Cardiac septum (tissue), 1 donor: Measurements from ENCODE around the gene WSB1. TPM values are rescaled to one million over a fixed set of nuclear protein-coding genes. Genes with fewer than 3 reads are reported as not detected.
"Not testable (repeated sequence)": the region's sequence is repeated elsewhere in the genome, so short reads cannot be mapped to it uniquely, and the experiment has no call there.

ENCODE experiments used
- DNase-seq: peaks from one replicate; pipeline ENCODE4 v3.0.0-alpha.2; 2020; ENCODE audit warnings: low spot score
- intact Hi-C: fragments of 100-400 bp; cut with DNase I; formaldehyde crosslinking; loops from one replicate; pipeline ENCODE4 v1.14.0; 2022
- total RNA-seq: library from RNA; stranded (reverse); fragmentation: NEBNext Ultra II Directional; extraction: Animal tissue kit (Norgen Biotek cat#: 25700); gene quantifications from one replicate; pipeline ENCODE4 v1.2.1, GENCODE V29; 2021
- donor health status: DM: no; HTN: no; CAD: no.

The WSB1 gene
- total RNA-seq, 1 donor from 2014 or later = 94.1 TPM

- DNase-seq = no peak
- intact Hi-C loops = no loop called here
Observed at GRCh38 chr17:27269974-27270373, 23.9 kb upstream of the WSB1 start.

- no peak for DNase-seq
- intact Hi-C loops = no loop called here
Observed at GRCh38 chr17:27276653-27277156, 17.2 kb upstream of the WSB1 start.

GRCh38 chr17:27279132-27279531 is 14.8 kb upstream of the WSB1 start:
- DNase-seq, intact Hi-C loops: not testable (repeated sequence)

GRCh38 chr17:27280527-27280926 is 13.4 kb upstream of the WSB1 start:
- intact Hi-C loops = no loop called here
- no peak for DNase-seq

- intact Hi-C loops = no loop called here
- no peak for DNase-seq
Observed at GRCh38 chr17:27281438-27281837, 12.5 kb upstream of the WSB1 start.

GRCh38 chr17:27282054-27282551 is 11.8 kb upstream of the WSB1 start:
- intact Hi-C loops = no loop called here
- DNase-seq = no peak

GRCh38 chr17:27283060-27283459 is 10.9 kb upstream of the WSB1 start:
- intact Hi-C loops = no loop called here
- no peak for DNase-seq

GRCh38 chr17:27283751-27284150 is 10.2 kb upstream of the WSB1 start:
- intact Hi-C loops = no loop called here
- no peak for DNase-seq

- intact Hi-C loops = no loop called here
- DNase-seq = no peak
Observed at GRCh38 chr17:27284811-27285415, 9.0 kb upstream of the WSB1 start.

GRCh38 chr17:27285516-27285915 is 8.4 kb upstream of the WSB1 start:
- no peak for DNase-seq
- intact Hi-C loops = no loop called here

- DNase-seq = no peak
- intact Hi-C loops = no loop called here
Observed at GRCh38 chr17:27288183-27288582, 5.7 kb upstream of the WSB1 start.

- intact Hi-C loops = loop anchor here (5.0 kb wide), 1 partner anchor 92 kb away; no protein-coding TSS in a partner anchor
Observed at GRCh38 chr17:27289856-27290255, 4.1 kb upstream of the WSB1 start.

GRCh38 chr17:27290916-27291598 is 2.9 kb upstream of the WSB1 start:
- intact Hi-C loops = loop anchor here (5.0 kb wide), 1 partner anchor 91 kb away; no protein-coding TSS in a partner anchor
- no peak for DNase-seq

More at GRCh38 chr17:27289856-27290255, 4.1 kb upstream of the WSB1 start:
- no peak for DNase-seq

GRCh38 chr17:27293359-27293897 is 486 bp upstream of the WSB1 start:
- no peak for DNase-seq
- intact Hi-C loops = loop anchor here (5.0 kb wide), 1 partner anchor 89 kb away; no protein-coding TSS in a partner anchor

- intact Hi-C loops = loop anchor here (1.0 to 5.0 kb wide), 3 partner anchors 37 to 87 kb away; no protein-coding TSS in a partner anchor
- DNase-seq = no peak
Observed at GRCh38 chr17:27294689-27295630, 1.0 kb downstream of the WSB1 start.

GRCh38 chr17:27295945-27296344 is 2.0 kb downstream of the WSB1 start:
- intact Hi-C loops = loop anchor here (2.0 kb wide), 1 partner anchor 49 kb away; no protein-coding TSS in a partner anchor
- DNase-seq = no peak

GRCh38 chr17:27296428-27296979 is 2.6 kb downstream of the WSB1 start:
- intact Hi-C loops = no loop called here
- DNase-seq = no peak

- intact Hi-C loops = no loop called here
- DNase-seq = no peak
Observed at GRCh38 chr17:27299384-27300049, 5.6 kb downstream of the WSB1 start.

- no peak for DNase-seq
- intact Hi-C loops = no loop called here
Observed at GRCh38 chr17:27303734-27304133, 9.8 kb downstream of the WSB1 start.
